NCI-H1105 (cell line): Measurements from ENCODE around the gene FZR1.
A peak's percentile ranks its signal among the peaks of the same experiment; 100 is the strongest.
"Not testable (repeated sequence)": the region's sequence is repeated elsewhere in the genome, so short reads cannot be mapped to it uniquely, and the experiment has no call there.

ENCODE experiments used
- DNase-seq: peaks from one replicate; lab custom pipeline; 2025; lab: John Stamatoyannopoulos, UW

Gene FZR1

DNA sequence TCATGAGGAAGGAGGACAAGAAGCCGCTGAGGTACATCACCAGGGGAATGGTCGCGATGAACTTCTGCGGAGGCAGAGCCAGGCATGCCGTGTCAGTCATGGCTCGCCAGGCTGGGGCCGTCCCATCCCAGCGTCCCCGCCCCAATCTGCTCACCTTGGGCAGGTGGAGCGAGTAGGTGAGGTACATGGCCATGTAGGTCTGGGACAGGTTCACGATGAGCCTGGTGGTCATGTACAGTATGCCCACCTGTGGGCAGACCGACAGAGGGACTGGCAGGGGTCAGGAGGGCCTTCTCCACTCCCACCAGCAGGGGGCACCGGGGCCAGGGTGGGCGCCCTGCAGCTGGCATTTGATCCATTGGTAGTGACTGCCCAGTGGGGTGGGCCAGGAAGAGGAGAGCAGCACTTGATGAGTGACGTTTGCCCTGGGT lies 41.2 kb downstream of the FZR1 start:
- DNase-seq = no peak

DNA sequence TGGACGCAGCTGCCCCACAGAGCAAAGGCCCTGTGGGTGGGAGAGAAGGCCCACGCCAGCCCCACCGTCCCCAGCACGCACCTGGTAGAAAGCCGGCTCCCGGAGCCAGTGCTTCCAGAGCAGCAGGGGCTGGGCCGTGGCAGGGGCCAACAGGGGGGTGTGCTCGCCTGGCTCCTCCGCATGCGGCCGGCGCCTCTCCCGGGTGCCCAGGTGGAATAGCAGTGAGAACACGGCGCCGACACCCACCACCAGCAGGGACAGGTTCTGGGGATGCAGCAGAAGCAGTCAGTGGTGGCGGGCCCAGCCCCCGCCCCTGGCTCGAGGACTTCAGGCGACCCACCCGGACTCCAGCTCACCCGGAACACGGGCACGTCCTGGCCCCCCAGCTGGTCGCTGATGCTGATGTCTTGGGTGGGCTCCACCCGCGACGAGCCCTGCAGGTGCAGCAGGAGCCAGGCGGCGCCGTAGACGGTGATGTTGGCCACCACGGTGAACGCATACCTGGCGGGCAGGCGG lies 41.7 kb downstream of the FZR1 start:
- no peak for DNase-seq

- DNase-seq = no peak
Measured at GRCh38 chr19:3548606-3549005, 42.5 kb downstream of the FZR1 start.

GRCh38 chr19:3549816-3550215 lies 43.7 kb downstream of the FZR1 start:
- no peak for DNase-seq

DNA sequence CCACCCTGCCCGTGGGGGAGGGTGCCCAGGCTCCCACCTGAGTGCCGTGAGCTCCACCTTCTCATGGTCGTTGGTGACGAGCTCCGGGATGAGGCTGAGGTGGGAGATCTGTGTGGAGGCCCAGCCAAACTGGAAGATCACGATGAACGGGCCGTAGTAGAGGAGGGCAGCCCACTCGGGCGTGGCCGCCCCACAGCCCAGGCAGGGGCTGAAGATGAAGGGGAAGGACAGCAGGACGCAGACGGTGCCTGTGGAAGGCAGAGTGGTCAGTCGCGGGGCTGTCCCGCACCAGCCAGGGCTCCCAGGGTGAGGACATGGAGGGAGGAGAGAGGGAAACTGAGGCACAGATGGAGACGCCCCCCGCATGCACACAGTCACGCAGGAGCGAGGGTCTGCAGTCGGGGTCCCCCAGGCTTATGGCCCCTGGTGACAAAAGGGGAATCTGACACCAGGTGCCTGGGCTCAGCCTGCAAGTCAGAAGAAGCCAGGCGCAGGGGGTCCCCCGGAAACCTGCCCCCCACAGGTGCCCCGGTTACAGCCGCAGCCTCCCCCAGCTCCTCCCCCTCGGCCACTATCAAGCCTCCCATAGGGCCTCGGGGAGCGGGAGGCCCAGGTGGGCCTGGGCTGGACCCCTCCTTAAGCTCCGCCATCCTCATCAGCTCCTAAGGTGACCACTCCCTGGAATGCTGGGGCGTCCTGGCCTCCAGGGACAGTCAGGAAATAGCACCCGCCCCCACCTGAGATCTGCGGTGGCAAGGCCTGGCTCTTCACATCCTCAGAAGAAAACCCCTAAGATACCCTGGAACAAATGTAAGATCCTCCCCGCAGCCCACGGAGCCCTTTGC lies 45.1 kb downstream of the FZR1 start:
- DNase-seq = no peak

DNA sequence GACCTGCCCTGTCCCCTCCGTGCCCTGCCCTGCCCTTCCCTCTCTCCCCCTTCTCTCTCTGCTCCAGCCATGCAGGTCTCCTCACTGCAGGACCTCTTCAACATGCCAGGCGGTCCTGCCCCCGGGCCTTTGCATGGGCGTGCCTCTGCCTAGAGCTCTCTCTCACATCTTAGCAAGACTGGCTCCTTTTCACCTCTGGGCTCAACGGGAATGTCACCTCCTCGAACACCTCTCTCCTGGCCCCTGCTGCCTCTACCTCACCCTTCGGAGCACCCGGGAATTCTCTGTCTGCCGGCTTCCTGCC lies 45.6 kb downstream of the FZR1 start:
- no peak for DNase-seq

GRCh38 chr19:3554254-3555083 lies 48.4 kb downstream of the FZR1 start:
- DNase-seq = no peak

GRCh38 chr19:3555653-3556422 lies 49.7 kb downstream of the FZR1 start:
- no peak for DNase-seq

DNA sequence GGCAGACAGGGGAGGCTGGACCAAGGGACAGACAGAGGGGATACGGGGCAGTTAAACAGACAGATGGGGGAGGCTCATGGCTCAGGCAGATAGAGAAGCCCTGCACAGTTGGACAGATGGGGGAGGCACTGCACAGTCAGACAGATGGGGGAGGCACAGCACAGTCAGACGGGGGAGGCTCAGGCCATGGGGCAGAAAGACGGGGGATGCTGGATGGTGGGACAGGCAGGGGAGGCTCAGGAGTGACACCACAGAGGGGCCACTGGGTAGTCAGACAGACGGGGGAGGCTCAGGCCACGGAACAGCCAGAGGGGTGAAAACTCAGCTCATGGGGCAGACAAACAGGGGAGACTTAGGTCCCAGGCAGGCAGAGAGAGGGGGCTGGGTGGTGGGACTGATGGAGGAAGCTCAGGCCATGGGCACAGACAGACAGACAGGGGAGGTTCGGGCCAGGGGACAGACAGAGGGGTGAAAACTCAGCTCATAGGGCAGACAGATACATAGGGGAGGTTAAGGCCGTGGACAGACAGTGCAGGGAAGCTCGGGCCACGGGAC lies 50.4 kb downstream of the FZR1 start:
- DNase-seq = no peak

DNA sequence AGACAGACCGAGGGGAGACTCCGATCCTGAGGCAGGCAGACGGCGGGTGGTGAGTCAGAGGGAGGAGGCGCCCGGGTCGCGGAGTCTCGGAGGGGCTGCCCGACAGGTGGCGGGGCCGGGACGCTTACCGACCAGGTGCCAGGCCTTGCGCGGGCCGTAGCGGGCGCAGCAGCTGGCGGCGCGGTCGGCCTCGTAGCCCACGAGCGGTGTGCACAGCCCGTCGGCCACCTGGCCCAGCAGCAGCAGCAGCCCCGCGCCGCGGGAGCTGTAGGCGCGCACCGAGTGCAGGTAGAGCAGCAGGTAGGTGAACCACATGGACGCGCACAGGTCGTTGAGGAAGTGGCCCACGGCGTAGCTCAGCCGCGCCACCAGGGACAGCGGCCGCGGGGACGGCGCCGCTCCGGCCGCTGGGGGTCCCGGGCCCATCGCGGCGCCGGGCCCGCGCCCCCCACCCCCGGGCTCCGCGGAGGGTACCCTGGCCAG lies 50.9 kb downstream of the FZR1 start:
- no peak for DNase-seq

- peak; percentile 94 for DNase-seq
Measured at GRCh38 chr19:3557461-3558248, 51.5 kb downstream of the FZR1 start, which contains the start of gene MFSD12. TSS of gene MFSD12 (minus strand) at chr19:3557586. CDS start at chr19:3557403, 183 bp downstream.

DNA sequence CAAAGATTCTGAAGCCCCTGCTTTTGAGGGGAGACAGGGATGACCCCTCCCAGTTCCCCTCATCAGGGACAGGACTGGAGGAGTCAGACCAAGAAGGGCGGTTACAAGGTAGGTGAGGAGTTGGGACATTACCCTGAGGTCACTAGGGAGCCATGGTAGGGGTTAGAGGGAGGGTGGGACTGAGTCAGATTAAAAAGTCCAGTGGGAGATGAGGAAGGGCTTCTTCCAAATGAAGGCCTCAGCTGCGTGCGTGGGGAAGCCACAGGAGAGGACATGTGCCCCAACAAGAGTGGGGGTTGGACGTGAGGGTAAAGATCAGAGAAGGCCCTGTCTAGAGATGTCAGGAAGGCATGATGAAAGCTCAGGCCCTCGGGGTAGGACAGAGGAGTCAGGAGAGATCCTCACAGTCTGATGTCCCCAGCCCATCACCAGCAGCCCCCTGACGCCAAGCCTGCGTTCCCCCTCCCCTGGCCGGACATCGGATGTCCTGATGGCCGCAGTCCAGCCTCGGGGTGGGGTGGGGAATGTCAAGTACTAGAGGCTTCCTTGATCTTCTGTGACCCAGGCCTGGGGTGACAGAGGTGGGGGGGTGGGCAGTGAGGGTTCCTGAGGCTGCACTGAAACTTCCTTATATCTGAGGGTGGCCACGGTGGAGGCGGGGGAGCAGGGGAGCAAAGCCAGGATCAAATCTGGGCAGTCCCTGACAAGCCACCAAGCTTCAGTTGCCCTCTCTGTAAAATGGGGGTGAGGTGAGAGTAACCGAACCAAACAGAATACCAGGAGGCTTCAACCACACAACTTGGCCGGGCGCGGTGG lies 57.8 kb downstream of the FZR1 start:
- no peak for DNase-seq

DNA sequence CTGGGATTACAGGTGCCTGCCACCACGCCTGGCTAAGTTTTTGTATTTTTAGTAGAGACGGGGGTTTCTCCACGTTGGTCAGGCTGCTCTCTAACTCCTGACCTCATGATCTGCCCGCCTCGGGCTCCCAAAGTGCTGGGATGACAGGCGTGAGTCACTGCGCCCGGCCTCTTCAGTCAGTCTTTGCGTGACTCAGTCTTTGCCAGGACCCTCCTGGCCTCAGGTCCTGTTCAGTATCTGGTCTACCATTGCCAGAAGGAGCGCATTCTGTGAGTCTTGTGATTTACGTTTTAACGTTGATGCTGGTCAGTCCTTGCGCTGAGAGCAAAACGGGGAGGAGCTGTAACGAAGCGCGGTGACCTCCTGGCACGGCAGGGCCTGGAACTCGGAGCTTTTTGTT lies 59.0 kb downstream of the FZR1 start:
- DNase-seq = no peak

DNA sequence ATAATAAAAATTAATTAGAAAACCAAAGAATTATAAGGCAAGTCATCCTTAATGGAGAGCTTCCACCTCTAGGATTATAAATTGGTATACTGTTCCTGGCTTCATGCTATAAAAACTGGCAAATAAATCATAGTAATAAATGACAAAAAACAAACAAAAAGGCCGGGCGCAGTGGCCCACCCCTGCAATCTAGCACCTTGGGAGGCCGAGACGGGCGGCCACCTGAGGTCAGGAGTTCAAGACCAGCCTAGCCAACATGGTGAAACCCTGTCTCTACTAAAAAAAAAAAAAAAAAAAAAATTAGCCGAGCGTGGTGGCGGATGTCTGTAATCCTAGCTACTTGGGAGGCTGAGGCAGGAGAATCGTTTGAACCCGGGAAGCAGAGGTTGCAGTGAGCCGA lies 63.9 kb downstream of the FZR1 start:
- DNase-seq = not testable (repeated sequence)

DNA sequence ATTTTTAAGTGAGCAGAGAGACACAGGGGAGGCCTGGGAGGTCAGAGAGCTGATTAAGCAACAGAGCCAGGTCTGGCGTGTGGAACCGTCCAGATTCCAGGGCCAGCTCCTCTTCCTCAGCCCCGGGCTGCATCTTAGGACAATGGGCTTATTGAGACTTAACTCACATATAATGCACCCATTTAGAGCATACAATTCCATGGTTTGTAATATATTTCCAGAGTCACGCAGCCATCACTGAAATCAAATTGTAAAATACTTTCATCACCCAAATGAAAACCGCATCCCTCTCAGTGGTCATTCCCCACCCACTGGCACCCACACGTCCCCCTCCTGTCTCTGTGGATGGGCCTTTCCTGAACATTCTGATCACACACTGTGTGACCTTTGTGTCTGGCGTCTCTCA lies 64.5 kb downstream of the FZR1 start:
- no peak for DNase-seq

- DNase-seq = peak; percentile 99
Measured at GRCh38 chr19:3572132-3572854, 66.2 kb downstream of the FZR1 start.

DNA sequence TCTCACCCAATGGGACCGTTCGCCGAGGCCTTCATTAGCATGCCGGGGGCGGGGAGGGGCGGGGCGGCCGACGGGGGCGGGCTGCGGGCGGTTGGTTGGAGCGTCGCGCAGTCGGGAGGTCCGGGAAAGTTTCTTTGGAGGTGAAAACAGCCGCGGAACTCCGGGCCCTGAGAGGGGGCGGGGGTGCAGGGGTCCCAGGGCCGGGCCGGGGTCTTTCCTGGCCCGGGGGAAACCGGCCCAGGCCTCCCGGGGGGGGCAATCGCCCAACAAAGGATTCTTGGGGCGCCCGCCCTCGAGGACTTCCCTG lies 66.7 kb downstream of the FZR1 start, which contains the start of gene HMG20B:
TSS of gene HMG20B (plus strand) at position 90 of the 307 bp plus-strand sequence. CDS start 366 bp downstream, outside the sequence.
- DNase-seq = no peak

- no peak for DNase-seq
Measured at GRCh38 chr19:3573162-3573857, 67.2 kb downstream of the FZR1 start.
